DND-41 (cell line): ENCODE data around the gene NEDD9.

Source experiments
- ATAC-seq: fragments of 200-7000 bp; cut with Tn5 transposase; 3 replicates; pipeline ENCODE4 v1.9.1; 2021; ENCODE audit warnings: low read depth; ENCODE audit not compliant: insufficient read depth
- DNase-seq: peaks from one replicate; pipeline ENCODE4 v3.0.0-alpha.2; 2020
- H2AFZ ChIP-seq: 2 replicates; pipeline ENCODE4 v1.6.0; 2012; ENCODE audit warnings: low read depth, low read length
- H3K27ac ChIP-seq: 2 replicates; pipeline ENCODE4 v1.5.1; 2012; ENCODE audit warnings: low read length, inconsistent platforms
- H3K27me3 ChIP-seq: fragments of 200-600 bp; sonication (generic); 2 replicates; pipeline ENCODE4 v1.6.0; 2012; ENCODE audit warnings: low read length, mild to moderate bottlenecking, inconsistent platforms; ENCODE audit not compliant: insufficient read depth, poor library complexity
- H3K36me3 ChIP-seq: 2 replicates; pipeline ENCODE4 v1.5.1; 2012; ENCODE audit warnings: low read length, inconsistent platforms; ENCODE audit not compliant: insufficient read depth
- H3K4me1 ChIP-seq: 2 replicates; pipeline ENCODE4 v1.5.1; 2012; ENCODE audit warnings: mild to moderate bottlenecking, low read length; ENCODE audit not compliant: insufficient read depth
- H3K4me2 ChIP-seq: 2 replicates; pipeline ENCODE4 v1.6.0; 2012; ENCODE audit warnings: mild to moderate bottlenecking, moderate library complexity, low read length, inconsistent platforms; ENCODE audit not compliant: insufficient read depth
- H3K4me3 ChIP-seq, 2 experiments: fragments of 200-600 bp in 1 of 2; shearing (Covaris generic) in 1 of 2; 2 replicates each; pipeline ENCODE4 v1.5.1; 2012 to 2016; ENCODE audit warnings: inconsistent platforms in 2 of 2, low read length in 2 of 2, mild to moderate bottlenecking in 2 of 2, low read depth in 1 of 2, moderate library complexity in 1 of 2
- H3K79me2 ChIP-seq: 2 replicates; pipeline ENCODE4 v1.6.0; 2012; ENCODE audit warnings: low read length, inconsistent platforms; ENCODE audit not compliant: insufficient read depth
- H3K9ac ChIP-seq: 2 replicates; pipeline ENCODE4 v1.6.0; 2012; ENCODE audit warnings: low read depth, mild to moderate bottlenecking, inconsistent platforms, low read length, moderate library complexity
- H3K9me3 ChIP-seq: 2 replicates; pipeline ENCODE4 v1.5.1; 2012; ENCODE audit warnings: low read length, moderate library complexity, mild to moderate bottlenecking, inconsistent platforms; ENCODE audit not compliant: insufficient read depth, severe bottlenecking
- H4K20me1 ChIP-seq: 2 replicates; pipeline ENCODE4 v1.6.0; 2012; ENCODE audit warnings: low read length; ENCODE audit not compliant: insufficient read depth
- CTCF ChIP-seq: IDR thresholded peaks from 2 replicates; pipeline ENCODE4 v1.5.1; 2012; ENCODE audit warnings: borderline replicate concordance, low read length, moderate library complexity, mild to moderate bottlenecking; ENCODE audit not compliant: poor library complexity, severe bottlenecking; ENCODE audit errors: extremely low read depth
- EZH2 ChIP-seq: IDR thresholded peaks from 3 replicates; pipeline ENCODE4 v1.6.1; 2012; ENCODE audit warnings: borderline replicate concordance, low read depth, mild to moderate bottlenecking, moderate library complexity, low read length, inconsistent platforms; ENCODE audit not compliant: severe bottlenecking

NEDD9 gene

DNA sequence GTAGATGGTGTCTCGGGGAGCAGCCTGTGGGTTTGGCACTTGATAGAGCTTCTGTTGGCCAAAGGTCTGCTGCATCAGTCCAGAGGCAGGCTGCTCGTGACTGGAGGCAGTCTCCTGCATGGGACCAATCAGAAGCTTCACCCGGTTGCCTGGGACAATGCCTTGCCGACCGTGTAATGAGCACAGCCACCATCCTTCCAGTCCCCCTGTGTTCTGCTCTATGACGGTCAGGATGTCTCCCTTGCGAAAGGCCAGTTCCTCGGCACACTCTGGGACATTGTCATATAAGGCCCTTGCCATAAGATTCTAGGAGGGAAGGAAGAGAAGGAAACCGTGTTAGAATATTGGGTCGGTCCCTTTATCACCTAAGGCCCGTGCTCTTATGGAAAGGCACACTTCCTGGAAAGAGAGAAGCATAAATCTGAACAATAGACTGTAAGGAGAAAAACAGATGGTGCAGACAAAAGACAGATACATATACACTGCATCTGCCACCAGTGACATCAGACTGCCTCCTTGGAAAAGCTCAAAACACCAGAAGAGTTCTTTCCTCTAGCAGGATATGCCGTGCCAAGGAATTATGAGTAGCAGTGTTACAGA lies 18.9 kb downstream of the NEDD9 start:
- Histone ChIP-seq H3K4me3 (no peak overlapping the region), H3K9me3 (no peaks in the 10 kb centered on the region), H3K27me3 (no peaks in the 10 kb centered on the region), H4K20me1 (no peaks in the 10 kb centered on the region), H3K27ac (no peak overlapping the region), H3K36me3 (no peaks in the 10 kb centered on the region), H3K4me1 (peaks cover 17% of the 10 kb centered on the region), H3K9ac (no peak overlapping the region), H3K4me2 (no peak overlapping the region), H2AFZ (no peak overlapping the region), H3K79me2 (no peaks in the 10 kb centered on the region)
- TF ChIP-seq EZH2: no peak
- no peak for TF ChIP-seq CTCF
- no peak for DNase-seq
- no peak for ATAC-seq

- no peak for TF ChIP-seq EZH2
- TF ChIP-seq CTCF: no peak
- no peak for DNase-seq
- no peak overlapping the region for H3K27ac ChIP-seq
- no peak overlapping the region for H2AFZ ChIP-seq
- H3K36me3 ChIP-seq: no peaks in the 10 kb centered on the region
- H3K4me2 ChIP-seq: no peak overlapping the region
- H3K9ac ChIP-seq: no peak overlapping the region
- ATAC-seq: no peak
- H3K79me2 ChIP-seq: no peaks in the 10 kb centered on the region
- no peaks in the 10 kb centered on the region for H3K9me3 ChIP-seq
- no peak overlapping the region for H3K4me3 ChIP-seq
- no peaks in the 10 kb centered on the region for H3K27me3 ChIP-seq
- H4K20me1 ChIP-seq: no peaks in the 10 kb centered on the region
- peaks cover 17% of the 10 kb centered on the region for H3K4me1 ChIP-seq
These were observed 19.8 kb downstream of the NEDD9 start for GRCh38 chr6:11212664-11213063.

- ATAC-seq (peak; percentile 79), DNase-seq (peak; percentile 39)
- no peak for TF ChIP-seq CTCF
- Histone ChIP-seq H3K27ac (no peak overlapping the region), H3K79me2 (no peaks in the 10 kb centered on the region), H3K9ac (no peak overlapping the region), H3K4me2 (no peak overlapping the region), H3K27me3 (no peaks in the 10 kb centered on the region), H2AFZ (no peak overlapping the region), H3K4me1 (peaks cover 12% of the 10 kb centered on the region), H4K20me1 (no peaks in the 10 kb centered on the region), H3K4me3 (no peak overlapping the region), H3K36me3 (no peaks in the 10 kb centered on the region), H3K9me3 (no peaks in the 10 kb centered on the region)
These were observed 21.2 kb downstream of the NEDD9 start for GRCh38 chr6:11211254-11211653.
